HG02642 (cell line): ENCODE results near the gene DLD.
"Not testable (repeated sequence)": the region's sequence is repeated elsewhere in the genome, so short reads cannot be mapped to it uniquely, and the experiment has no call there.

Source experiments
- ATAC-seq: cut with Tn5 transposase; IDR thresholded peaks from one replicate; pipeline ENCODE4 v1.9.1; 2021; ENCODE audit warnings: mild to moderate bottlenecking; ENCODE audit not compliant: unreplicated experiment, poor library complexity

The DLD gene

GRCh38 chr7:107890962-107891635 is at the start of gene DLD:
Gene DLD, plus strand, starts transcription at chr7:107891183. Its CDS starts 68 bp downstream, at chr7:107891251.
- ATAC-seq: peak; percentile 99

GRCh38 chr7:107842213-107842612 is 48.8 kb upstream of the DLD start:
- no peak for ATAC-seq

GRCh38 chr7:107843184-107843583 is 47.8 kb upstream of the DLD start:
- no peak for ATAC-seq

GRCh38 chr7:107846324-107846723 is 44.7 kb upstream of the DLD start:
- no peak for ATAC-seq

GRCh38 chr7:107847168-107847835 is 43.7 kb upstream of the DLD start:
- no peak for ATAC-seq

- not testable (repeated sequence) for ATAC-seq
Observed at GRCh38 chr7:107847836-107848175, 43.2 kb upstream of the DLD start.

GRCh38 chr7:107848211-107848610 is 42.8 kb upstream of the DLD start:
- not testable (repeated sequence) for ATAC-seq

- ATAC-seq: no peak
Observed at GRCh38 chr7:107850216-107850615, 40.8 kb upstream of the DLD start.

- ATAC-seq: no peak
Observed at GRCh38 chr7:107850643-107851042, 40.3 kb upstream of the DLD start.

- no peak for ATAC-seq
Observed at GRCh38 chr7:107854454-107854853, 36.5 kb upstream of the DLD start.

GRCh38 chr7:107854989-107855388 is 36.0 kb upstream of the DLD start:
- ATAC-seq: no peak

- ATAC-seq: no peak
Observed at GRCh38 chr7:107856806-107857540, 34.0 kb upstream of the DLD start.

GRCh38 chr7:107857541-107857912 is 33.5 kb upstream of the DLD start:
- no peak for ATAC-seq

- no peak for ATAC-seq
Observed at GRCh38 chr7:107858280-107858679, 32.7 kb upstream of the DLD start.

GRCh38 chr7:107860279-107860961 is 30.6 kb upstream of the DLD start:
- ATAC-seq: no peak

GRCh38 chr7:107860981-107861652 is 29.9 kb upstream of the DLD start:
- ATAC-seq: no peak

- no peak for ATAC-seq
Observed at GRCh38 chr7:107865956-107866775, 24.8 kb upstream of the DLD start.

- ATAC-seq: no peak
Observed at GRCh38 chr7:107867858-107868466, 23.0 kb upstream of the DLD start.

GRCh38 chr7:107870427-107871000 is 20.5 kb upstream of the DLD start:
- ATAC-seq: no peak
